Panc1 (cell line): Measurements from ENCODE around the gene DUT. TPM values are rescaled to one million over a fixed set of nuclear protein-coding genes. Genes with fewer than 3 reads are reported as not detected.

ENCODE experiments used
- ATAC-seq: fragments of 200-7000 bp; cut with Tn5 transposase; 2 replicates; pipeline ENCODE4 v1.9.1; 2020; ENCODE audit warnings: mild to moderate bottlenecking, moderate library complexity
- BruUV-seq: library from RNA; stranded (reverse); fragments of 400-500 nt; replicated peaks from 2 replicates; lab custom pipeline; 2021; lab: Mats Ljungman, UMichigan
- CTCF ChIA-PET: fragments of 300-600 bp; sonication (Branson Sonifier 250); formaldehyde crosslinking; loops from one replicate; lab custom pipeline; 2022; ENCODE audit warnings: antibody characterized with exemption; lab: Charles Lee
- POLR2A ChIA-PET: fragments of 300-600 bp; sonication (Branson Sonifier 250); formaldehyde crosslinking; loops from one replicate; lab custom pipeline; 2022; ENCODE audit warnings: antibody characterized with exemption; lab: Charles Lee
- DNase-seq: peaks from one replicate; pipeline ENCODE4 v3.0.0-alpha.2; 2010; ENCODE audit warnings: low read depth, low spot score
- H3K27ac ChIP-seq: 2 replicates; pipeline ENCODE4 v1.5.1; 2011; ENCODE audit warnings: mild to moderate bottlenecking, low read length, inconsistent platforms
- H3K27me3 ChIP-seq: fragments of 200-500 bp; sonication (Bioruptor generic); 2 replicates; pipeline ENCODE4 v1.6.0; 2014; ENCODE audit warnings: low read length, inconsistent platforms; ENCODE audit not compliant: control insufficient read depth, insufficient read depth
- H3K36me3 ChIP-seq: fragments of 200-500 bp; sonication (Bioruptor generic); 2 replicates; pipeline ENCODE4 v1.5.1; 2014; ENCODE audit warnings: inconsistent platforms, mild to moderate bottlenecking, low read length, moderate library complexity; ENCODE audit not compliant: control insufficient read depth, insufficient read depth
- H3K4me1 ChIP-seq: 2 replicates; pipeline ENCODE4 v1.5.1; 2011; ENCODE audit warnings: inconsistent platforms, mild to moderate bottlenecking, low read length, moderate library complexity; ENCODE audit not compliant: control insufficient read depth, insufficient read depth
- H3K4me3 ChIP-seq, 2 experiments: 2 replicates each; pipeline ENCODE4 v1.5.1; 2011 to 2012; ENCODE audit warnings: low read depth in 2 of 2, low read length in 2 of 2, mild to moderate bottlenecking in 2 of 2, inconsistent platforms in 1 of 2, moderate library complexity in 1 of 2
- H3K9me3 ChIP-seq: fragments of 200-500 bp; sonication (Bioruptor generic); 2 replicates; pipeline ENCODE4 v1.5.1; 2014; ENCODE audit warnings: low read depth, mild to moderate bottlenecking, inconsistent platforms, low read length, moderate library complexity; ENCODE audit not compliant: control insufficient read depth, insufficient read depth
- POLR2AphosphoS5 ChIP-seq: IDR thresholded peaks from 2 replicates; pipeline ENCODE4 v1.6.1; 2012; ENCODE audit warnings: mild to moderate bottlenecking, low read depth, low read length, moderate library complexity
- SIN3A ChIP-seq: IDR thresholded peaks from 2 replicates; pipeline ENCODE4 v1.6.1; 2012; ENCODE audit warnings: low read depth, mild to moderate bottlenecking, low read length, moderate library complexity, borderline replicate concordance; ENCODE audit not compliant: insufficient read depth
- TCF7L2 ChIP-seq: IDR thresholded peaks from 2 replicates; pipeline ENCODE4 v1.6.1; 2011; ENCODE audit warnings: mild to moderate bottlenecking, low read depth, low read length, inconsistent platforms
- in situ Hi-C: cut with HindIII; loops from 2 replicates; pipeline ENCODE4 v1.10.0; 2016; ENCODE audit warnings: low sequenced_read_pairs, low pct_unique_long_range_greater_than_20kb
- intact Hi-C: fragments of 100-400 bp; cut with micrococcal nuclease; formaldehyde crosslinking; loops from one replicate; pipeline ENCODE4 v1.10.0; 2022; ENCODE audit not compliant: unreplicated experiment
- total RNA-seq: library from RNA; stranded (reverse); gene quantifications from one replicate; pipeline ENCODE4 v1.2.1, GENCODE V29; 2021; ENCODE audit not compliant: unreplicated experiment
- TF ChIP-seq, protein P1 (sequence below): fragments of 450-650 bp; IDR thresholded peaks from 2 replicates; pipeline ENCODE4 v1.5.1; 2017; ENCODE audit warnings: mild to moderate bottlenecking
- TF ChIP-seq, protein P2 (sequence below), 2 experiments: IDR thresholded peaks; 2 replicates each; pipeline ENCODE4 v1.6.1; 2011 to 2012; ENCODE audit warnings: low read depth in 2 of 2, control low read depth in 1 of 2, low read length in 1 of 2, mild to moderate bottlenecking in 1 of 2, moderate library complexity in 1 of 2; ENCODE audit not compliant: insufficient read depth in 1 of 2

DUT gene
- total RNA-seq, 1 experiment from 2014 or later = 220 TPM

DNA sequence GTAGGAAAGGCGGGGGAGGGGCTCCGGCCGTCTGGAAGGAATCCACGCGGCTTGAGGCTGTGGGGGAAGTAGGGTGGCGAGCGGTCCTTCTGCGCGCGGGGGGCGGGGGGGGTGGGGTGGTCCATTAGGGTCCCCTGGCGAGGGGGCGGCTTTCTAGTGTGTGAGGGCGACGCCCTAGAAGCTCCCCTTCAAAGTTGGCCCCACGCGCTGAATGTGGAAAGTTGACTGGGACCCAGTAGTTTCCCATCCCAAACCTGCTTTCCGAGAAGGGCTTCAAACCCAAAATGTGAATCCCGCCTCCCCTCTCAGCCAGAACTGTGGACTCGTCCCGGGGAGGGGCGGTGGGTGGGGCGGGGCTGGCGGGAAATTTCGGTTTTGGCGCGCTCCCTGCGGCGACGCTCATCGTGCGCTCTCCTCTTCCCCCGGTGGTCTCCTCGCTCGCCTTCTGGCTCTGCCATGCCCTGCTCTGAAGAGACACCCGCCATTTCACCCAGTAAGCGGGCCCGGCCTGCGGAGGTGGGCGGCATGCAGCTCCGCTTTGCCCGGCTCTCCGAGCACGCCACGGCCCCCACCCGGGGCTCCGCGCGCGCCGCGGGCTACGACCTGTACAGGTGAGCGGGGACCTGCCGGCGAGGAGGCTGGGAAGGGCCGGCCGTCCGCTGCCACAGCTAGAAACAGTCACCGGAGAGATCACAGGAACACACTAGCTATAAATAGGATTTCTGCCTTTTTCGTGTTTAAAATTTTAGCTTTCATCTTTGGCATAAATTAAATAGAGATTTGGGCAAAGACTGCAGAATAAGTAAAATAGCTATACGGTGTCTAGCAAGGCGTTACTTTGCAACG, 790 bp downstream of the DUT start:
- Histone ChIP-seq H3K4me3 (peak overlapping the region; percentile 73 to 94), H3K9me3 (no peaks in the 10 kb centered on the region), H3K36me3 (peaks cover 32% of the 10 kb centered on the region), H3K27ac (peak overlapping the region; percentile 93), H3K27me3 (no peaks in the 10 kb centered on the region), H3K4me1 (peaks cover 19% of the 10 kb centered on the region)
- TF ChIP-seq, protein P1, sequence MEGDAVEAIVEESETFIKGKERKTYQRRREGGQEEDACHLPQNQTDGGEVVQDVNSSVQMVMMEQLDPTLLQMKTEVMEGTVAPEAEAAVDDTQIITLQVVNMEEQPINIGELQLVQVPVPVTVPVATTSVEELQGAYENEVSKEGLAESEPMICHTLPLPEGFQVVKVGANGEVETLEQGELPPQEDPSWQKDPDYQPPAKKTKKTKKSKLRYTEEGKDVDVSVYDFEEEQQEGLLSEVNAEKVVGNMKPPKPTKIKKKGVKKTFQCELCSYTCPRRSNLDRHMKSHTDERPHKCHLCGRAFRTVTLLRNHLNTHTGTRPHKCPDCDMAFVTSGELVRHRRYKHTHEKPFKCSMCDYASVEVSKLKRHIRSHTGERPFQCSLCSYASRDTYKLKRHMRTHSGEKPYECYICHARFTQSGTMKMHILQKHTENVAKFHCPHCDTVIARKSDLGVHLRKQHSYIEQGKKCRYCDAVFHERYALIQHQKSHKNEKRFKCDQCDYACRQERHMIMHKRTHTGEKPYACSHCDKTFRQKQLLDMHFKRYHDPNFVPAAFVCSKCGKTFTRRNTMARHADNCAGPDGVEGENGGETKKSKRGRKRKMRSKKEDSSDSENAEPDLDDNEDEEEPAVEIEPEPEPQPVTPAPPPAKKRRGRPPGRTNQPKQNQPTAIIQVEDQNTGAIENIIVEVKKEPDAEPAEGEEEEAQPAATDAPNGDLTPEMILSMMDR = no peak
- TF ChIP-seq POLR2AphosphoS5 (peak; percentile 63), SIN3A (peak; percentile 80; the same call in 1 of the 2 replicates), TCF7L2 (no peak)
- TF ChIP-seq, protein P2, sequence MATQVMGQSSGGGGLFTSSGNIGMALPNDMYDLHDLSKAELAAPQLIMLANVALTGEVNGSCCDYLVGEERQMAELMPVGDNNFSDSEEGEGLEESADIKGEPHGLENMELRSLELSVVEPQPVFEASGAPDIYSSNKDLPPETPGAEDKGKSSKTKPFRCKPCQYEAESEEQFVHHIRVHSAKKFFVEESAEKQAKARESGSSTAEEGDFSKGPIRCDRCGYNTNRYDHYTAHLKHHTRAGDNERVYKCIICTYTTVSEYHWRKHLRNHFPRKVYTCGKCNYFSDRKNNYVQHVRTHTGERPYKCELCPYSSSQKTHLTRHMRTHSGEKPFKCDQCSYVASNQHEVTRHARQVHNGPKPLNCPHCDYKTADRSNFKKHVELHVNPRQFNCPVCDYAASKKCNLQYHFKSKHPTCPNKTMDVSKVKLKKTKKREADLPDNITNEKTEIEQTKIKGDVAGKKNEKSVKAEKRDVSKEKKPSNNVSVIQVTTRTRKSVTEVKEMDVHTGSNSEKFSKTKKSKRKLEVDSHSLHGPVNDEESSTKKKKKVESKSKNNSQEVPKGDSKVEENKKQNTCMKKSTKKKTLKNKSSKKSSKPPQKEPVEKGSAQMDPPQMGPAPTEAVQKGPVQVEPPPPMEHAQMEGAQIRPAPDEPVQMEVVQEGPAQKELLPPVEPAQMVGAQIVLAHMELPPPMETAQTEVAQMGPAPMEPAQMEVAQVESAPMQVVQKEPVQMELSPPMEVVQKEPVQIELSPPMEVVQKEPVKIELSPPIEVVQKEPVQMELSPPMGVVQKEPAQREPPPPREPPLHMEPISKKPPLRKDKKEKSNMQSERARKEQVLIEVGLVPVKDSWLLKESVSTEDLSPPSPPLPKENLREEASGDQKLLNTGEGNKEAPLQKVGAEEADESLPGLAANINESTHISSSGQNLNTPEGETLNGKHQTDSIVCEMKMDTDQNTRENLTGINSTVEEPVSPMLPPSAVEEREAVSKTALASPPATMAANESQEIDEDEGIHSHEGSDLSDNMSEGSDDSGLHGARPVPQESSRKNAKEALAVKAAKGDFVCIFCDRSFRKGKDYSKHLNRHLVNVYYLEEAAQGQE (IDR thresholded peaks at IDR 0.05; ENCODE audit: insufficient read depth in 1 of 2, low read depth in 2 of 2, low read length in 1 of 2) = no peak; a peak in 1 of 4 replicates
- DNase-seq (no peak), ATAC-seq (peak; percentile 87)
- intact Hi-C loops = no loop called here
- CTCF ChIA-PET = interaction anchor here (1.4 kb wide), 1 partner anchor 20 kb away, joined by 6 read pairs; no protein-coding TSS in a partner anchor
- BruUV-seq = no TSS peak
- in situ Hi-C loops = no loop called here
- POLR2A ChIA-PET = interaction anchor here (0.6 kb wide), 2 partner anchors 40 to 1500 kb away, joined by 6 to 9 read pairs; no protein-coding TSS in a partner anchor

DNA sequence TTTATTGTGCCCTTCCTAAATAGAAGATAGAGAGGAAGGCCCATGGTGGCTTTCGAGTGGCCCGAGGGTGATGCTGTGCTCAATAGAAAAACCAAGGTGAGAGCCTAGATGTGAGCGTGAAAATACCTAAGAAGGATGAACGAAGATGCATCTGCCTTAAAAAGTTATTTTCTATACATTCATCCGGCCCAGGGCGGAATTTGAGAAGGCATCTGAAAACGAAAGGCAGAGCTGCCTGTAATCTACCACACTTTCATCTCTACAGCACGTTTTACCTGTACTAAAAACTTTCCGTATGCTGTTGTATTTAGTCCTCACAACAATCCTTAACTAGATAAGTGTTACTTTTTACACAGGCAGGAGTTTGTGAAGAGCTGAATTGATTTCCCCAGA, 1.4 kb downstream of the DUT start:
- BruUV-seq = TSS peak; percentile 74
- H3K9me3 ChIP-seq = no peaks in the 10 kb centered on the region
- peak overlapping the region; percentile 84 for H3K27ac ChIP-seq
- intact Hi-C loops (no loop called here), in situ Hi-C loops (no loop called here)
- no peaks in the 10 kb centered on the region for H3K27me3 ChIP-seq
- H3K4me1 ChIP-seq = peaks cover 19% of the 10 kb centered on the region
- peak overlapping the region; percentile 73 to 94 for H3K4me3 ChIP-seq
- peaks cover 35% of the 10 kb centered on the region for H3K36me3 ChIP-seq
- no peak for DNase-seq
- no peak for ATAC-seq
- POLR2A ChIA-PET = no interaction called here
- CTCF ChIA-PET = no interaction called here
- TF ChIP-seq, protein P2 (IDR thresholded peaks at IDR 0.05; ENCODE audit: insufficient read depth in 1 of 2, low read depth in 2 of 2, low read length in 1 of 2) = no peak
